ENCODE results near the gene TRPV4. TPM values are rescaled to one million over a fixed set of nuclear protein-coding genes. Genes with fewer than 3 reads are reported as not detected.

The TRPV4 gene
- total RNA-seq, 1 donor from 2014 or later = not detected

- Mint-ChIP-seq H3K27me3 (ENCODE audit: low read depth) (peaks cover 2% of the 10 kb centered on the region), H3K4me3 (ENCODE audit: low read depth) (no peak overlapping the region), H3K4me1 (ENCODE audit: low read depth) (no peaks in the 10 kb centered on the region), H3K27ac (no peak overlapping the region), H3K9me3 (no peaks in the 10 kb centered on the region), H3K36me3 (ENCODE audit: low read depth) (no peaks in the 10 kb centered on the region)
- no peak for DNase-seq (ENCODE audit: low spot score)
- intact Hi-C loops (cut with micrococcal nuclease) = no loop called here
Observed at GRCh38 chr12:109789526-109790048, 43.6 kb downstream of the TRPV4 start.

- Mint-ChIP-seq H3K4me3 (ENCODE audit: low read depth) (no peak overlapping the region), H3K36me3 (ENCODE audit: low read depth) (no peaks in the 10 kb centered on the region), H3K9me3 (no peaks in the 10 kb centered on the region), H3K27ac (no peak overlapping the region), H3K27me3 (ENCODE audit: low read depth) (no peaks in the 10 kb centered on the region), H3K4me1 (ENCODE audit: low read depth) (no peaks in the 10 kb centered on the region)
- intact Hi-C loops (cut with micrococcal nuclease) = no loop called here
- DNase-seq (ENCODE audit: low spot score) = no peak
Observed at GRCh38 chr12:109786799-109787198, 46.4 kb downstream of the TRPV4 start.

GRCh38 chr12:109785854-109786253 lies 47.3 kb downstream of the TRPV4 start:
- Mint-ChIP-seq H3K27me3 (ENCODE audit: low read depth) (no peaks in the 10 kb centered on the region), H3K9me3 (no peaks in the 10 kb centered on the region), H3K4me1 (ENCODE audit: low read depth) (no peaks in the 10 kb centered on the region), H3K27ac (no peak overlapping the region), H3K4me3 (ENCODE audit: low read depth) (no peak overlapping the region), H3K36me3 (ENCODE audit: low read depth) (no peaks in the 10 kb centered on the region)
- intact Hi-C loops (cut with micrococcal nuclease) = no loop called here
- no peak for DNase-seq (ENCODE audit: low spot score)

GRCh38 chr12:109783965-109784244 lies 49.3 kb downstream of the TRPV4 start:
- no peaks in the 10 kb centered on the region for H3K4me1 Mint-ChIP-seq (ENCODE audit: low read depth)
- H3K27me3 Mint-ChIP-seq (ENCODE audit: low read depth) = no peaks in the 10 kb centered on the region
- no peaks in the 10 kb centered on the region for H3K36me3 Mint-ChIP-seq (ENCODE audit: low read depth)
- DNase-seq (ENCODE audit: low spot score) = no peak
- no peaks in the 10 kb centered on the region for H3K9me3 Mint-ChIP-seq
- intact Hi-C loops (cut with micrococcal nuclease) = no loop called here
- no peak overlapping the region for H3K4me3 Mint-ChIP-seq (ENCODE audit: low read depth)
- H3K27ac Mint-ChIP-seq = no peak overlapping the region

DNA sequence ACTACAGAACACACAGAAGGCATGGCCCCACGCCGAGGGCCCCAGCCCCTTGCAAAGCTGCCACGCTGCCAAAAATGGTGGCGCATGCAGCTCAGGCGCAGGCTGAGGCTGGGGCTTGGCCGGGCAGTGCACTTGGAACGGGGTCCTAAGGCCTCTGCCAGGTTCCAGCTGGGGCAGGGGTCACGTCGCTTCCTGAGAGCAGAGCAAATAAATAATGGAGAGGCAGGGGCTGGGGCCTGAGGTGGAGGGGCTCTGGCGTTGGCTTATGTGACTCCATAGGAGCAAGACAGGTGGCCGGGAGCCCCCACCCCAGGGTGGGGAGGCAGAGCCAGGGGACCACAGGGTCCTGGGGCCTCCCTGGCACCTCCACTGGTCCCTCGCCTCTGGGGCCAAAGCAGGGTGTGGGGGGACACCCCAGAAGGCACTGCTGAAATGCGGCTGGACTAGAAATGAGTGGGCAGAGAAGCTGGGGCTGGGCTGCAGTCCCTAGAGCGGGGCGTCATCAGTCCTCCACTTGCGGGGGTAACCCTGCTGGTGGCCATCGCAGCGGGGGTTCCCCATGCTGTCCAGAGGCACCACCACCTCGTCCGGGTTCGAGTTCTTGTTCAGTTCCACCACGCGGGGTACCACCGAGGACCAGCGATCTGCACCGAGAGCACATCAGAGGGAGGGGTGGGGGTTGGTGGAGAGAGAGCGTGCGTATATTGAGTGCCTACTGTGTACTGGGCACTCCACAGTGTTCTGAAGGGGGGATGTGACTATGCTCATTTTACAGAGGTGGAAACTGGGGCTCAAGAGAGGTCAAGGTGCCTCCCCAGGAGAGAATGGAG lies 49.8 kb downstream of the TRPV4 start:
- no peak for DNase-seq (ENCODE audit: low spot score)
- H3K27me3 Mint-ChIP-seq (ENCODE audit: low read depth) = no peaks in the 10 kb centered on the region
- H3K9me3 Mint-ChIP-seq = no peaks in the 10 kb centered on the region
- intact Hi-C loops (cut with micrococcal nuclease) = no loop called here
- no peaks in the 10 kb centered on the region for H3K36me3 Mint-ChIP-seq (ENCODE audit: low read depth)
- no peak overlapping the region for H3K4me3 Mint-ChIP-seq (ENCODE audit: low read depth)
- H3K4me1 Mint-ChIP-seq (ENCODE audit: low read depth) = no peaks in the 10 kb centered on the region
- no peak overlapping the region for H3K27ac Mint-ChIP-seq

GRCh38 chr12:109782326-109782703 lies 50.9 kb downstream of the TRPV4 start:
- Mint-ChIP-seq H3K36me3 (ENCODE audit: low read depth) (no peaks in the 10 kb centered on the region), H3K4me3 (ENCODE audit: low read depth) (no peak overlapping the region), H3K27ac (no peak overlapping the region), H3K9me3 (no peaks in the 10 kb centered on the region), H3K27me3 (ENCODE audit: low read depth) (no peaks in the 10 kb centered on the region), H3K4me1 (ENCODE audit: low read depth) (peaks cover 4% of the 10 kb centered on the region)
- DNase-seq (ENCODE audit: low spot score) = no peak
- intact Hi-C loops (cut with micrococcal nuclease) = no loop called here

- no peak for DNase-seq (ENCODE audit: low spot score)
- peaks cover 4% of the 10 kb centered on the region for H3K4me1 Mint-ChIP-seq (ENCODE audit: low read depth)
- intact Hi-C loops (cut with micrococcal nuclease) = no loop called here
- no peaks in the 10 kb centered on the region for H3K36me3 Mint-ChIP-seq (ENCODE audit: low read depth)
- H3K27me3 Mint-ChIP-seq (ENCODE audit: low read depth) = no peaks in the 10 kb centered on the region
- no peaks in the 10 kb centered on the region for H3K9me3 Mint-ChIP-seq
- no peak overlapping the region for H3K4me3 Mint-ChIP-seq (ENCODE audit: low read depth)
- H3K27ac Mint-ChIP-seq = no peak overlapping the region
Observed at GRCh38 chr12:109781668-109782325, 51.4 kb downstream of the TRPV4 start.

DNA sequence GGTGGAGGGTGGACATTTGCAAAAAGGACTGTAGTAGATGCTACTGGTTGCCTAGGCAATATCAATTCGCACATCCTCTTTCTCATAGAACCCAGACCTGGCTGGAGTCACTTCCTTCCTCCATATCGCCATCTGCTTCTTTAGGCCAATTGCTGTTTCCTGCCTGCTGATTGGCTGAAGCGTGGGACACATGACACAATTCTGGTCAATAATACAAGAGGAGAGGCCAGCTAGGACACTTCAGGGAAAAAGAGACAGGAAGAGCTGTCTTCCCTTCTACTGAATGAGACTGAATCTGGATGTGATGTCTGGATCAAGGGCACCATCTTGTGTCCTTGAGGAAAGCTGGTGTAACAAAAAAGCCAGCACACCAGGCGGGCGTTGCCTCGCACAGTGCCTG lies 53.8 kb downstream of the TRPV4 start:
- intact Hi-C loops (cut with micrococcal nuclease) = no loop called here
- no peaks in the 10 kb centered on the region for H3K36me3 Mint-ChIP-seq (ENCODE audit: low read depth)
- H3K4me1 Mint-ChIP-seq (ENCODE audit: low read depth) = peaks cover 4% of the 10 kb centered on the region
- no peak overlapping the region for H3K27ac Mint-ChIP-seq
- H3K27me3 Mint-ChIP-seq (ENCODE audit: low read depth) = no peaks in the 10 kb centered on the region
- DNase-seq (ENCODE audit: low spot score) = no peak
- no peaks in the 10 kb centered on the region for H3K9me3 Mint-ChIP-seq
- H3K4me3 Mint-ChIP-seq (ENCODE audit: low read depth) = no peak overlapping the region

DNA sequence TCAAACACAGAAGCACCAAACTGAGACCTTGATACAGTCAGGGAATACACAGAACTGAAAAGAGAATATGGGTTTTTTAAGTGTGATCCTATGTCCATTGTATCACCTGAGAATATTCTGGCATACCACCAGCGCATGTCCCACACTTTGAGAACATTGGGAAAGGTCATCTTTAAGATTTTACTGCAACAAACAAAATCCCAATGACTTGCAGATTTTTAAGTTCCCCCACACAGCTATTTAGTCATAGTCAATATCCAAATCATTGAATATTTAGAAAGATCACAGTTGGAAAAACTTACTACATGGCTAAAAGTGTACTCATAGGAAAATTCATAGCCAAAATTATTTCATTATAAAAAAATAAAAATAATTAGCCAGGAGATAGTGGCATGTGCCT lies 54.5 kb downstream of the TRPV4 start:
- no peaks in the 10 kb centered on the region for H3K9me3 Mint-ChIP-seq
- DNase-seq (ENCODE audit: low spot score) = no peak
- intact Hi-C loops (cut with micrococcal nuclease) = no loop called here
- no peak overlapping the region for H3K4me3 Mint-ChIP-seq (ENCODE audit: low read depth)
- H3K27me3 Mint-ChIP-seq (ENCODE audit: low read depth) = no peaks in the 10 kb centered on the region
- H3K36me3 Mint-ChIP-seq (ENCODE audit: low read depth) = no peaks in the 10 kb centered on the region
- peaks cover 4% of the 10 kb centered on the region for H3K4me1 Mint-ChIP-seq (ENCODE audit: low read depth)
- no peak overlapping the region for H3K27ac Mint-ChIP-seq

DNA sequence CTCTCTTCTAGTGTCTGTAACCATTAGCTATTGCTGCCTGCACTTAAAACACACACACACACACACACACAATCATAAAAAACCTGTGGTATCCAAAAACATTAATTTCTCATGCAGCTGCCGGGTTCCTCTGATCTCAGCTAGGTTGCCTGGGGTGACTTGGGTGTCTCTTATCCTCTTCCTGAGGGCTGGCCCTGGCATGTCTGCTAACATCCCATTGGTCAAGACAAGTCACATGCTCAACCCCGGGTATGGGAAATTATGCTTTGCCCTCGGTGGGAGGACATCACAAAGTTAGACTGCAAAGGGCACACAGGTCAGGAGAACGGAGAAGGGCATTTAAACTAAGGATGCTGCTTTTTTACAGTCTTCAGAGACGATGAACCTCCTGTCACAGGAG lies 55.7 kb downstream of the TRPV4 start:
- Mint-ChIP-seq H3K36me3 (ENCODE audit: low read depth) (no peaks in the 10 kb centered on the region), H3K27ac (peak overlapping the region; percentile 48), H3K4me3 (ENCODE audit: low read depth) (peak overlapping the region; percentile 55), H3K4me1 (ENCODE audit: low read depth) (peaks cover 4% of the 10 kb centered on the region), H3K27me3 (ENCODE audit: low read depth) (no peaks in the 10 kb centered on the region), H3K9me3 (no peaks in the 10 kb centered on the region)
- DNase-seq (ENCODE audit: low spot score) = peak; percentile 33
- intact Hi-C loops (cut with micrococcal nuclease) = no loop called here

DNA sequence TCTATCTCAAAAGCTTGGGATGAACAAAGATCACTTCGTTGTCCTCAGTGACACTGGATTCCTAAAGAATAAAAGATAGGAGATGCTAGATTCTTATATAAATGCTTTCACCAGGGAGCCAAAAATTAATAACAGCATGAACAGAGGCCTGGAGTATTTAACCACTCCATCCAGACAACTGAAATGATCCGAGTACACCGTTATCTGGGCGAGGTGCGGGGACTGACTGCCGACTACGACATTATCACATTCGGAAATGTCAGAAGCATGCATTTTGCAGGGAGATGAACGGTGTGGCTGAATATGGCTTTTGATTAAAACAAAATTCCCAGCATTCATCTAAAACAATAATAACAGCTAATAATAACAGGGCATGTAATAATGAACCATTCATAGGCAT lies 56.6 kb downstream of the TRPV4 start:
- Mint-ChIP-seq H3K36me3 (ENCODE audit: low read depth) (no peaks in the 10 kb centered on the region), H3K4me1 (ENCODE audit: low read depth) (peaks cover 4% of the 10 kb centered on the region), H3K27ac (no peak overlapping the region), H3K9me3 (no peaks in the 10 kb centered on the region), H3K4me3 (ENCODE audit: low read depth) (no peak overlapping the region), H3K27me3 (ENCODE audit: low read depth) (no peaks in the 10 kb centered on the region)
- intact Hi-C loops (cut with micrococcal nuclease) = no loop called here
- no peak for DNase-seq (ENCODE audit: low spot score)

- H3K27me3 Mint-ChIP-seq (ENCODE audit: low read depth) = no peaks in the 10 kb centered on the region
- peaks cover 4% of the 10 kb centered on the region for H3K4me1 Mint-ChIP-seq (ENCODE audit: low read depth)
Observed at GRCh38 chr12:109775172-109775881, 57.9 kb downstream of the TRPV4 start.

More at GRCh38 chr12:109775172-109775881, 57.9 kb downstream of the TRPV4 start:
- H3K4me3 Mint-ChIP-seq (ENCODE audit: low read depth) = no peak overlapping the region
- intact Hi-C loops (cut with micrococcal nuclease) = loop anchor here (1.0 kb wide), 3 partner anchors 178 to 347 kb away; no protein-coding TSS in a partner anchor
- peak; percentile 43 for DNase-seq (ENCODE audit: low spot score)
- H3K9me3 Mint-ChIP-seq = no peaks in the 10 kb centered on the region
- no peak overlapping the region for H3K27ac Mint-ChIP-seq
- H3K36me3 Mint-ChIP-seq (ENCODE audit: low read depth) = no peaks in the 10 kb centered on the region

Data from activated T-helper 2 cell treated with anti-CD3 and anti-CD28 coated beads, Interferon-gamma antibody, Interleukin-2, Interleukin-4, amounts not matched to agents 10 μg/mL and 5 μg/mL and 100 μg/mL, durations not matched to agents 14 hours and 24 hours and 36 hours (primary cell).